ENCODE results near the gene WDR75. TPM values are rescaled to one million over a fixed set of nuclear protein-coding genes. Genes with fewer than 3 reads are reported as not detected.

WDR75 gene
- total and polyA plus RNA-seq, 9 of the 15 experiments (the other 6 are each of a cell fraction or from before 2014, with no cell fraction given): 50.9 to 111 (median 76.4) TPM

DNA sequence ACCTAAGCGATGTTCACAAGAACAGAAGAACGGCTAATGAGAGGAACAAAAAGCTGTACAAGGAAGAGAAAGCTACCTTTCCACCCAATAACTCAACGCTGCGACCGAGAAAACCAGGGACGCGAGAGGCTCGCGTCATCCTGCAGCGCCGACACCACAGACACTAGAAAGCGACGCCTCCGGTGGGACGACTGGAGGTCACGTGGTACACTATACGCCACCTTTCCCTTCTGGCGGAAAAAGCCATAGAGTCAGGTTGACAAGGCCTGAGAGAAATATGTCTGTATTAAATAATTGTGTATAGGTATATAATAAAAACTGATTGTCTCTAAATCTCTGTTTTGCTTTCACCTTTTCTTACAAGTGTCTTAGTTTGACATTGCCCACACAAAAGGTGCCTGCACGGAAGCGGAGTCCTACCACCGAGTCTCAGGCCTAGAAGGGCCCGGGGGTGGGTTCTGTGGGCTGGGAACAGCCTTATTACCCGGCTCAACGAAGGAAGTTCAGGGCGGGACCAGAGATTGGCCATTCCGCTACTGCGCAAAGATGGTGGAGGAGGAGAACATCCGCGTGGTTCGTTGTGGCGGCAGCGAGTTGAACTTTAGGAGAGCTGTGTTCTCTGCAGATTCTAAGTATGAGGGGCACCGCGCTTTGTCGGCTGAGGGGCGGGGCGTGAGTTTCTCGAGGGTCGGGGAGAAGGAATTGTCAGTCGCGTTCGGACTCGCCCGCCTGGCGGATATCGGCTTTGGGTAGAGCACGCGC is at the start of gene WDR75 (continued):
- TF ChIP-seq, protein P1, sequence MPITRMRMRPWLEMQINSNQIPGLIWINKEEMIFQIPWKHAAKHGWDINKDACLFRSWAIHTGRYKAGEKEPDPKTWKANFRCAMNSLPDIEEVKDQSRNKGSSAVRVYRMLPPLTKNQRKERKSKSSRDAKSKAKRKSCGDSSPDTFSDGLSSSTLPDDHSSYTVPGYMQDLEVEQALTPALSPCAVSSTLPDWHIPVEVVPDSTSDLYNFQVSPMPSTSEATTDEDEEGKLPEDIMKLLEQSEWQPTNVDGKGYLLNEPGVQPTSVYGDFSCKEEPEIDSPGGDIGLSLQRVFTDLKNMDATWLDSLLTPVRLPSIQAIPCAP (CRISPR knock-in tag; IDR thresholded peaks at IDR 0.05; ENCODE audit: borderline replicate concordance): no peak
- TF ChIP-seq ZC3H4 (CRISPR knock-in tag; IDR thresholded peaks at IDR 0.05; ENCODE audit: borderline replicate concordance): no peak
- TF ChIP-seq SUPT5H (IDR thresholded peaks at IDR 0.05): peak; percentile 92
- TF ChIP-seq ZNF134 (CRISPR knock-in tag; conservative IDR thresholded peaks at IDR 0.05): no peak
- TF ChIP-seq, protein P2, sequence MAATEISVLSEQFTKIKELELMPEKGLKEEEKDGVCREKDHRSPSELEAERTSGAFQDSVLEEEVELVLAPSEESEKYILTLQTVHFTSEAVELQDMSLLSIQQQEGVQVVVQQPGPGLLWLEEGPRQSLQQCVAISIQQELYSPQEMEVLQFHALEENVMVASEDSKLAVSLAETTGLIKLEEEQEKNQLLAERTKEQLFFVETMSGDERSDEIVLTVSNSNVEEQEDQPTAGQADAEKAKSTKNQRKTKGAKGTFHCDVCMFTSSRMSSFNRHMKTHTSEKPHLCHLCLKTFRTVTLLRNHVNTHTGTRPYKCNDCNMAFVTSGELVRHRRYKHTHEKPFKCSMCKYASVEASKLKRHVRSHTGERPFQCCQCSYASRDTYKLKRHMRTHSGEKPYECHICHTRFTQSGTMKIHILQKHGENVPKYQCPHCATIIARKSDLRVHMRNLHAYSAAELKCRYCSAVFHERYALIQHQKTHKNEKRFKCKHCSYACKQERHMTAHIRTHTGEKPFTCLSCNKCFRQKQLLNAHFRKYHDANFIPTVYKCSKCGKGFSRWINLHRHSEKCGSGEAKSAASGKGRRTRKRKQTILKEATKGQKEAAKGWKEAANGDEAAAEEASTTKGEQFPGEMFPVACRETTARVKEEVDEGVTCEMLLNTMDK (IDR thresholded peaks at IDR 0.05; ENCODE audit: borderline replicate concordance, insufficient read depth, low read depth, low read length, poor library complexity, severe bottlenecking): no peak
- TF ChIP-seq, protein P3, sequence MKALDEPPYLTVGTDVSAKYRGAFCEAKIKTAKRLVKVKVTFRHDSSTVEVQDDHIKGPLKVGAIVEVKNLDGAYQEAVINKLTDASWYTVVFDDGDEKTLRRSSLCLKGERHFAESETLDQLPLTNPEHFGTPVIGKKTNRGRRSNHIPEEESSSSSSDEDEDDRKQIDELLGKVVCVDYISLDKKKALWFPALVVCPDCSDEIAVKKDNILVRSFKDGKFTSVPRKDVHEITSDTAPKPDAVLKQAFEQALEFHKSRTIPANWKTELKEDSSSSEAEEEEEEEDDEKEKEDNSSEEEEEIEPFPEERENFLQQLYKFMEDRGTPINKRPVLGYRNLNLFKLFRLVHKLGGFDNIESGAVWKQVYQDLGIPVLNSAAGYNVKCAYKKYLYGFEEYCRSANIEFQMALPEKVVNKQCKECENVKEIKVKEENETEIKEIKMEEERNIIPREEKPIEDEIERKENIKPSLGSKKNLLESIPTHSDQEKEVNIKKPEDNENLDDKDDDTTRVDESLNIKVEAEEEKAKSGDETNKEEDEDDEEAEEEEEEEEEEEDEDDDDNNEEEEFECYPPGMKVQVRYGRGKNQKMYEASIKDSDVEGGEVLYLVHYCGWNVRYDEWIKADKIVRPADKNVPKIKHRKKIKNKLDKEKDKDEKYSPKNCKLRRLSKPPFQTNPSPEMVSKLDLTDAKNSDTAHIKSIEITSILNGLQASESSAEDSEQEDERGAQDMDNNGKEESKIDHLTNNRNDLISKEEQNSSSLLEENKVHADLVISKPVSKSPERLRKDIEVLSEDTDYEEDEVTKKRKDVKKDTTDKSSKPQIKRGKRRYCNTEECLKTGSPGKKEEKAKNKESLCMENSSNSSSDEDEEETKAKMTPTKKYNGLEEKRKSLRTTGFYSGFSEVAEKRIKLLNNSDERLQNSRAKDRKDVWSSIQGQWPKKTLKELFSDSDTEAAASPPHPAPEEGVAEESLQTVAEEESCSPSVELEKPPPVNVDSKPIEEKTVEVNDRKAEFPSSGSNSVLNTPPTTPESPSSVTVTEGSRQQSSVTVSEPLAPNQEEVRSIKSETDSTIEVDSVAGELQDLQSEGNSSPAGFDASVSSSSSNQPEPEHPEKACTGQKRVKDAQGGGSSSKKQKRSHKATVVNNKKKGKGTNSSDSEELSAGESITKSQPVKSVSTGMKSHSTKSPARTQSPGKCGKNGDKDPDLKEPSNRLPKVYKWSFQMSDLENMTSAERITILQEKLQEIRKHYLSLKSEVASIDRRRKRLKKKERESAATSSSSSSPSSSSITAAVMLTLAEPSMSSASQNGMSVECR (CRISPR knock-in tag; IDR thresholded peaks at IDR 0.05): peak; percentile 41; the same call in 1 of the 2 replicates
- no peak for TF ChIP-seq SREBF2 (CRISPR knock-in tag; IDR thresholded peaks at IDR 0.05)
- TF ChIP-seq ZNF695 (CRISPR knock-in tag; IDR thresholded peaks at IDR 0.05): no peak
- TF ChIP-seq MXI1 (IDR thresholded peaks at IDR 0.05; ENCODE audit: low read depth, low read length): no peak
- TF ChIP-seq, protein P4, sequence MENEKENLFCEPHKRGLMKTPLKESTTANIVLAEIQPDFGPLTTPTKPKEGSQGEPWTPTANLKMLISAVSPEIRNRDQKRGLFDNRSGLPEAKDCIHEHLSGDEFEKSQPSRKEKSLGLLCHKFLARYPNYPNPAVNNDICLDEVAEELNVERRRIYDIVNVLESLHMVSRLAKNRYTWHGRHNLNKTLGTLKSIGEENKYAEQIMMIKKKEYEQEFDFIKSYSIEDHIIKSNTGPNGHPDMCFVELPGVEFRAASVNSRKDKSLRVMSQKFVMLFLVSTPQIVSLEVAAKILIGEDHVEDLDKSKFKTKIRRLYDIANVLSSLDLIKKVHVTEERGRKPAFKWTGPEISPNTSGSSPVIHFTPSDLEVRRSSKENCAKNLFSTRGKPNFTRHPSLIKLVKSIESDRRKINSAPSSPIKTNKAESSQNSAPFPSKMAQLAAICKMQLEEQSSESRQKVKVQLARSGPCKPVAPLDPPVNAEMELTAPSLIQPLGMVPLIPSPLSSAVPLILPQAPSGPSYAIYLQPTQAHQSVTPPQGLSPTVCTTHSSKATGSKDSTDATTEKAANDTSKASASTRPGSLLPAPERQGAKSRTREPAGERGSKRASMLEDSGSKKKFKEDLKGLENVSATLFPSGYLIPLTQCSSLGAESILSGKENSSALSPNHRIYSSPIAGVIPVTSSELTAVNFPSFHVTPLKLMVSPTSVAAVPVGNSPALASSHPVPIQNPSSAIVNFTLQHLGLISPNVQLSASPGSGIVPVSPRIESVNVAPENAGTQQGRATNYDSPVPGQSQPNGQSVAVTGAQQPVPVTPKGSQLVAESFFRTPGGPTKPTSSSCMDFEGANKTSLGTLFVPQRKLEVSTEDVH (IDR thresholded peaks at IDR 0.05; ENCODE audit: low read depth, partially characterized antibody): peak; percentile 60
- TF ChIP-seq, protein P5, sequence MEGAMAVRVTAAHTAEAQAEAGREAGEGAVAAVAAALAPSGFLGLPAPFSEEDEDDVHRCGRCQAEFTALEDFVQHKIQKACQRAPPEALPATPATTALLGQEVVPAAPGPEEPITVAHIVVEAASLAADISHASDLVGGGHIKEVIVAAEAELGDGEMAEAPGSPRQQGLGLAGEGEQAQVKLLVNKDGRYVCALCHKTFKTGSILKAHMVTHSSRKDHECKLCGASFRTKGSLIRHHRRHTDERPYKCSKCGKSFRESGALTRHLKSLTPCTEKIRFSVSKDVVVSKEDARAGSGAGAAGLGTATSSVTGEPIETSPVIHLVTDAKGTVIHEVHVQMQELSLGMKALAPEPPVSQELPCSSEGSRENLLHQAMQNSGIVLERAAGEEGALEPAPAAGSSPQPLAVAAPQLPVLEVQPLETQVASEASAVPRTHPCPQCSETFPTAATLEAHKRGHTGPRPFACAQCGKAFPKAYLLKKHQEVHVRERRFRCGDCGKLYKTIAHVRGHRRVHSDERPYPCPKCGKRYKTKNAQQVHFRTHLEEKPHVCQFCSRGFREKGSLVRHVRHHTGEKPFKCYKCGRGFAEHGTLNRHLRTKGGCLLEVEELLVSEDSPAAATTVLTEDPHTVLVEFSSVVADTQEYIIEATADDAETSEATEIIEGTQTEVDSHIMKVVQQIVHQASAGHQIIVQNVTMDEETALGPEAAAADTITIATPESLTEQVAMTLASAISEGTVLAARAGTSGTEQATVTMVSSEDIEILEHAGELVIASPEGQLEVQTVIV (CRISPR knock-in tag; IDR thresholded peaks at IDR 0.05; ENCODE audit: borderline replicate concordance): no peak
- TF ChIP-seq SP1 (CRISPR knock-in tag; IDR thresholded peaks at IDR 0.05): peak; percentile 51
- TF ChIP-seq HSF4 (CRISPR knock-in tag; IDR thresholded peaks at IDR 0.05; ENCODE audit: borderline replicate concordance): no peak
- peak; percentile 13 for TF ChIP-seq NEUROD1 (IDR thresholded peaks at IDR 0.05; ENCODE audit: borderline replicate concordance, low read depth, low read length, partially characterized antibody)
